Stimulated activated naive CD4-positive, alpha-beta T cell treated with Interleukin-2 at 50 U/mL for 16 hours (primary cell): ENCODE results near the gene FUCA1.

Experiments used
- DNase-seq: peaks from one replicate; lab custom pipeline; 2025; lab: John Stamatoyannopoulos, UW

Gene FUCA1

DNA sequence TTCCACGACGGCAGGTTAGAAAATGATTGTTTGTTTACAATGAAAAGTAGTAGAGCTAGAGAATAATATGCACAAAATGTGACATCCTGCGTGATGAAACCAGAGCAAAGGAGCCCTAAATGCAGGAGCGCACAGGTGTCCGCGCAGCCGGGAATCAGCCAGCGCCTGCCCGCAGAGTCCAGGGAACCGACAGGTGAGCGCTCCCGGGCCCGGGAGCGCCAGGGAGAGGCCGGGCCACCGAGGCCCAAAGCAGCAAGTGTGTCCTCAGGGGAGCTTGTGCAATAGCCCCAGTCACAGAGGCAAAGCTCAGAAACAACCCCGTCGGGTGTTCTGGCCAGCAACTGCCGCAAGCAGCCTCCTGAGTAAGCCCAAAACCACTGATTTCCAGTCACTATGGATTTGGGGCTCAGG lies 66.7 kb downstream of the FUCA1 start:
- DNase-seq = no peak

DNA sequence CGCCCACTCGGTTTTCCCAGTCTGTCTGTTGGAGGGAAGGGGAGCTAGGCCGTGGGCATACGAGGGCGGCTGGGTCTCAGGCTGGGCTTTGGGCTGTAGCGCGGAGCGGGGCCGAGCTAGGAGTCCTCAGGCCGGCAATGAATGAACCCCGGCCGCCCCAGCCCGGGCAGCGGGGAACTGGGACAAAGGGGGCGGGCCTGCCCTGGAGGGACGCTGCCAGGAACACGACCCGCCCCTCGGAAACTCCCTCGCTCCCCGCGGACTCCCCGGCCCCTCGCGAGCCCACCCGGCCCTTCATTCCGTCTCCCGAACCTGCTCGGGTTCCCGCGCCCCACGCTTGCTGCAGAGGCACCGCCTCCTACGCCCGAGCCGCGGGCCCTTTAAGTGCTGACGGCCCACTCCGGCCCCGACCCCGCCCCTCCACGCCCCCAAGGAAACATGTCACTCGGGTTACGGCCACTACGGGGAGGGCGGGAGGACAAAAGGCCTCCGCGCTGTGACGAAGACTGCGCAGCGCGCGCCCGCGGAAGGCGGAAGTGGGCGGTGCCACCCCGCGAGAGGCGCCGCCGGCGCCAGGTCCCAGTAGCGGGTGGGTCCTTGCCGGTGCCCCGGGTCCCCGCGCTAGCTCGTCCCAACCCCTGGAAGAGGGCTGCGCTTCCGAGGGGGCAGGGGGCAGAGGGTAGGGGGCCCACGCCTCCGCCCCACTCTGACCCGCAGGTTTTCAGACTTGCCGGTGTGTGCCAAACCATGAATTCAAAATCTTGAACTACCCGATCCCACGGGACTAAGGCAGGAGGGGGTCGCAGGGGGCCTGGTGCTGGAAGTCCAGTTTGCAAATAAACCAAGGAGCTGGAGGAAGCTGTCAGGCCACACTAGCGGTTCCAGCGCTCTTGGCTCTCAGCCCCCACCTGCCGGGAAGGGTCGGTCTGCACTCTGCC lies 67.4 kb downstream of the FUCA1 start, which contains the start of gene GALE:
TSS of gene GALE (minus strand) at position 355 of the 938 bp plus-strand sequence. CDS start 1,747 bp downstream, outside the sequence.
- peak; percentile 97 for DNase-seq

DNA sequence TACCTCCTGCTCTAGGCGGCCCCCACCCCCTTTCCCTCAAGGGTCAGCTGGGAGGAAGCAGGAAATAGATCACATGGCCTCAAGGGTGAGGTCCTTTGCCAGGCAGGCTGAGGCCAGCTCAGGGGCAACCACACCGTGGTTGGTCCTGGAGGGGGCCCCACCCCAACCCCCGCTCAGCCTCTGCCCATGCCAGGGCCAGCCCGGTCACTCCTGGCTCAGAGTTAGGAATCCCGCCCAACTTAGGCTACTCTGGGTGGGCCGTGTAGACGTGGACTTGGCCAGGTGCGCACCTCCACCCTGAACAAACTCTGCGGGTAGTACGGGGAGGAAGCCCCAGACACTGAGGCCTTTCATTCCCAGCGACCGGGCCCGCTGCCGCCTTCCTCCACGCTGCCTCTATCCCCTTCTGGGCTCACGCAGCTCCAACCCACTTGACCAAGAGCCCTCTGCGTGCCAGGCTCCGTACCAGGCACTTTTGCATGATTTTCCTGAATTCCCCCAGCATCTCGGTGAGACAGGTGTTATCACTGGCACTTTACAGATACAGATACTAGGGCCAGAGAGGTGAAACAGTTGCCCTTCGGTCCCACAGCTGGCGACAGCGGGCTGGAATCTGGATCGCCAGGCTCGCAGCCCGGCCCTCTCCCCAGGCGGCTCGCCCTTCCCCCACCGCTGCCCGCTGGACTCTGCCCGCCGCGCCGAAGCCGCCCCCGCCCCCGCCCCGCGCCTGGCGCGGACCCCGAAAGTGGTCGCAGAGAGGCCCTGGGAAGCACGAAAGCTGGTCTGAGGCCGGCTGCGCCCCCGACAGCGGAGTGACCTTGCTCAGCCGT lies 68.3 kb downstream of the FUCA1 start:
- DNase-seq = no peak

DNA sequence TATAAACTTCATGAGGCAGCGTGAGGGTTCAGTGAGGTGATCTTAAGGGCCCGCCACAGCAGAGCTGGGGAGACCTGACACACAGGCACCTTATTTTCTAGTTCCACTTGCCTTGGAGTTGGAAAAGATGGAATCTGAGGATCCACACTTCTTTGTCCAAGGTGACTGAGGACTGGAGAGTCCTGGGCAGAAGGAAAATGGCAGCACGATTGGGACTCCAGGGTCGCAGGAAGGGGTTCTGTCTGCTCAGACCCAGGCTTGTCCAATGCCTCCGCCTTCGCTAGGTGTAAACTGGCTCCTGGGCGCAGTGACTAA lies 68.9 kb downstream of the FUCA1 start:
- no peak for DNase-seq

DNA sequence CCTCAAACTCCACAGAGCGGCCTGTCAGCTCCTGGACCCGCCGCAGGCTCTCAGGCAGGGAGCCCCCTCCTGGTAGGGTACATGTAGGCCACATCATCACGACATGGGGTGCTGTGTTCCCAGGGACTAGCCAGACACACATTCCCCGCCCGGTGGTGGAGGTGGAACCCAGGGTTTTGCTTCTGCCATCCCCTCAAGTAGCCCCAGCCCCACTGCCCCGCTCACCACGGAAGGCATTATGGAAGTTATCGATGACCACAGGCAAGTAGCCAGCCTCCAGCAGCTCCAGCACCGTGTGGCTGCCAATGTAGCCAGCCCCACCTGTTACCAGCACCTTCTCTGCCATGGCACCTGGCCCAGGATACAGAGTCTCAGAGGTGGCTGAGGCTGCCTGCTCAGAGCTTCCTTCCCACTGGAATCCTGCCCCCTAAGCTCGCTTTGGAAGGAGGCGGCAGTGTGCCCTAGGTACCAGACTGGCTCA lies 69.4 kb downstream of the FUCA1 start:
- DNase-seq = no peak

DNA sequence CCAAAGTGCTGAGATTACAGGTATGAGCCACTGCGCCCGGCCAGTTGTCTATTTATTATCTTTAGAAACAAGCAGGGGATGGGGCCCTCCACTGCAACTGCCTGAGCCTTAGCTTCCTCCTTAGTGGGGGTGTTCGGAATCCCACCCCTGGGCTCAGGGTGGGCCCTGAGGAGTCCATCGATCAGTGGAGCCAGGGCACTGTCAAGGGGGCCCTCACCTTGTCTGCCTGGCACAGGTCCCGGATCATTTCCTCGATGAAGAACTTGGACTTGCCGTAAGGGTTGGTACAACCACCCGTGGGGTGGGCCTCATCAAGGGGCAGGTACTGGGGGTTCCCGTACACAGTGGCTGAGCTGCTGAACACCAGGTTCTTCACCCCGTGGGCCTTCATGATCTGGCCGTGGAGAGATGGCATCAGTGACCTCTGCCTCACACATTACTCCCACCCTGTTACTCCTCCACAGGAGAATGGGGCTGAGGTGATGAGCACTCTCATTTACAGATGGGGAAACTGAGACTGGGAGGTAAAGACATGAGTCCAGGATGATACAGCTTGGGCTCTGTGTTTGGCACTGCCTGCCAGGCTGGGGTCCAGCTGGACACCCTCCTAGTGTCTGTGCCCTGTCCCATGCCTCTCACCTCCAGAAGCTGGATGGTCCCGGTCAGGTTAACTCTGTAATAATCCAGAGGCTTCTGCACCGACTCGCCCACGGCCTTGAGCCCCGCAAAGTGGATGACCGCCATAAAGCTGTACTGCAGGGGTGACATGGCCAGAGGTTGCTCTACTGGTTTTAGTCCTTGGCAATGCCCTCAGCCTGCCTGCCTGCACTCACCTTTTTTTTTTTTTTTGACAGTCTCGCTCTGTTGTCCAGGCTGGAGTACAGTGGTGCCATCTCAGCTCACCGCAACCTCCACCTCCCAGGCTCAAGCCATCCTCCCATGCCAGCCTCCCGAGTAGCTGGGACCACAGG lies 70.3 kb downstream of the FUCA1 start:
- no peak for DNase-seq

DNA sequence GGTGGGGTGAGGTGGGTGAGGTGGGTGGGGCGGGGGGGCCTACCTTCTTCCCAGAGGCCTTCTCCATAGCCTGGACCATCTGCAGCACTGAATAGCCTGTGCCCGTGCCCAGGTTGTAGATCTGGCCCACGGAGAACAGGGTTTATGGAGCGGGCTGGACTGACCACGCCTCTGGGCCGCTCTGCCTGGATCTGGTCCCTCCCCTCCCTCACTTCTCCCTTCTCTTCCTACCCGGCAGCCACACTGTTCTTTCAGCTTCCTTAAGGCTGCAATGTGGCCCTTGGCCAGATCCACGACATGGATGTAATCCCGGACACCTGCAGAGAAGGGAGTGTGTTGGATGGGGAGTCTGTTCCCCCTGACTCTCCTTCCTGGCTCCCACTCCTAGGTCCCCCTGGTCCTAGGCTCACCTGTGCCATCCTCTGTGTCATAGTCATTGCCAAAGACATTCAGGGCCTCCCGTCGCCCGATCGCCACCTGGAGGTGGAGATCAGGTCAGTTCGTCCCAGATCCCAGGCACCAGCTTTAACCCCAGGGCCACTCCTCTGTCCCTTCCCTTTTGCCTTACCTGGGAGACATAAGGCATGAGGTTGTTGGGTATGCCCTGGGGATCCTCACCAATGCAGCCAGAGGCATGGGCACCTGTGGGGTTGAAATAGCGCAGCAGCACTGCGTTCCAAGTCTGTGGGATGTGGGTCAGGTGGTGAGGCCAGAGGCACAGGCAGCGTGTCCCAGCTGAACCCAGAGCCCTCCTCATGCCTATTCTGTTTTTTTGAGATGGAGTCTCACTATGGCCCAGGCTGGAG lies 71.4 kb downstream of the FUCA1 start:
- DNase-seq = no peak

DNA sequence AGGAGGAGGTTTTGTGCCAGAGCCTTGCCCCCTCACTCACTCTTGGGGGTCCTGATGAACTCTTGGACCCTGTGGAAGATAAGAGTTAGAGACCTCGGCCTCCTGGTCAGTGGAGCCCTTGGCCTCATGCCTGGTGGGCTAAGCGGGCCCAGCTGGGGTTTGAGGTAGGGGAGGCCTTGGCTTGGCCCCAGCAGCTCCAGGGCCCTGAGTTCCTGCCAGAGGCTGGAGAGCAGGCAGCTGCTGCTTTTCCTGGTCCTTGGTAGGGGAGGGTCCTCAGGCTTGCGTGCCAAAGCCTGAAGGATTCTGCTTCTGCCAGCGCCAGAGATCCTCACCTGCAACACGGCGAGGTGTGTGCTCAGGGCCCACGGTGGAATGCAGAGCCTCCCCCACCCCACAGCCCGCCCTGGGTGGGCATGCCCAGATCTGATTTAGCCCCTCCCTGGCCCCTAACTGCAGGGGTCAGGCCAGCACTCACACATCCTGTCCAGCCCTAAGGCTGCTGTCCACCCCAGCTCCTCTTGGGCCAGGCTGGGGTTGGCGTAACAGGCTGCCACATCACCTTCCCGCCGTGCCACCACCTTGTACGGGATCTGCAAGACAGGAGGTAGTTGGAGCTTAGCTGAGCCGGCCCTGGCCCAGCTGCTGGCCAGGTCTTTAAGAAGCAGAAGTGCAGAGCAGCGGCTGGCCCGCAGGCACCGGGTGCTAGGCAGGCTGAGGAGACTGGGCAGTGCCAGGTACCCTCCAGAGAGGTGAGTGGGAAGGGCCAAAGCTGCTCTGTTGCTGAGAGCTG lies 72.2 kb downstream of the FUCA1 start:
- no peak for DNase-seq
